Measurements from ENCODE around the gene MXRA7.

The MXRA7 gene

DNA sequence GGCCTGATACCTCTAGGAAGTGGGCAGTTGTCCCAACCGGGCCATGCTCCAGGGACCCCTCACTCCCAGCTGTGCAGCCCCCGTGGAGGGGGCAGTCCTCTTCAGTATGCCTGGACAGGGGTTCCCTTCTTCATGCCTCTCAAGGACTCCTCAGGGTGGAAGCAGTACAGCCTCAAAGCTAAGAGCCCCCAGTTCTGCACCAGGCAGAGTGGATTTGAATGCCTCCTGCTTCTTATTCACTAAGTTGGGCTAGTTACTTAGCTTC, 43.3 kb downstream of the MXRA7 start:
- DNase-seq (ENCODE audit: low spot score) = no peak
- in situ Hi-C loops (cut with MboI; ENCODE audit: low pct_unique_long_range_greater_than_20kb, low sequenced_read_pairs, unreplicated experiment) = no loop called here

GRCh38 chr17:76660656-76661042, 50.1 kb downstream of the MXRA7 start:
- TF ChIP-seq CTCF (IDR thresholded peaks at IDR 0.05; ENCODE audit: extremely low read depth, insufficient read depth, missing control alignments) = no peak
- in situ Hi-C loops (cut with MboI; ENCODE audit: low pct_unique_long_range_greater_than_20kb, low sequenced_read_pairs, unreplicated experiment) = no loop called here
- DNase-seq (ENCODE audit: low spot score) = no peak

More for the DNA sequence above, 43.3 kb downstream of the MXRA7 start:
- no peak for TF ChIP-seq CTCF (IDR thresholded peaks at IDR 0.05; ENCODE audit: extremely low read depth, insufficient read depth, missing control alignments)

- in situ Hi-C loops (cut with MboI; ENCODE audit: low pct_unique_long_range_greater_than_20kb, low sequenced_read_pairs, unreplicated experiment) = no loop called here
- TF ChIP-seq CTCF (IDR thresholded peaks at IDR 0.05; ENCODE audit: extremely low read depth, insufficient read depth, missing control alignments) = no peak
- no peak for DNase-seq (ENCODE audit: low spot score)
Observed at GRCh38 chr17:76659928-76660655, 50.7 kb downstream of the MXRA7 start.

DNA sequence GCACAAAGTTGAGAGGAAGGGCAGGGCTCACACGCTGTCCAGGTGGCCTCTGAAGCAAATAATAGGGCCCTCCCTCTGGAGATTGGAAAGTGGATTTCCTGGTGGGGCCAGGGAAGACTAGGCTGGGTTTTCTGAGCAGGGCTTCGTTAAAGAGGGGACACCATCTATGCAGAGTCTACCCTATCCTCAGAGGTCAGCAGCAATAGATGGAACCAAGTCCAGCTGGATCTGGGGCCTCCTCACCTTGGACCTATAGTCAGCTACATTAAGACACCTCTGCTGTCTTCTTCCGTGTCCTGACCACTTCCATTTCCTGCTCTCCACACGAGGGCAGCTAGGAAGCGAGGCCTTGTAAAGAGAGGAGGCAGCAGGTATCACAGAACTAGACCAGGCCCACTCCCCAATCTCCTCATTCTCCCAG, 52.5 kb downstream of the MXRA7 start:
- in situ Hi-C loops (cut with MboI; ENCODE audit: low pct_unique_long_range_greater_than_20kb, low sequenced_read_pairs, unreplicated experiment) = no loop called here
- no peak for TF ChIP-seq CTCF (IDR thresholded peaks at IDR 0.05; ENCODE audit: extremely low read depth, insufficient read depth, missing control alignments)
- no peak for DNase-seq (ENCODE audit: low spot score)

DNA sequence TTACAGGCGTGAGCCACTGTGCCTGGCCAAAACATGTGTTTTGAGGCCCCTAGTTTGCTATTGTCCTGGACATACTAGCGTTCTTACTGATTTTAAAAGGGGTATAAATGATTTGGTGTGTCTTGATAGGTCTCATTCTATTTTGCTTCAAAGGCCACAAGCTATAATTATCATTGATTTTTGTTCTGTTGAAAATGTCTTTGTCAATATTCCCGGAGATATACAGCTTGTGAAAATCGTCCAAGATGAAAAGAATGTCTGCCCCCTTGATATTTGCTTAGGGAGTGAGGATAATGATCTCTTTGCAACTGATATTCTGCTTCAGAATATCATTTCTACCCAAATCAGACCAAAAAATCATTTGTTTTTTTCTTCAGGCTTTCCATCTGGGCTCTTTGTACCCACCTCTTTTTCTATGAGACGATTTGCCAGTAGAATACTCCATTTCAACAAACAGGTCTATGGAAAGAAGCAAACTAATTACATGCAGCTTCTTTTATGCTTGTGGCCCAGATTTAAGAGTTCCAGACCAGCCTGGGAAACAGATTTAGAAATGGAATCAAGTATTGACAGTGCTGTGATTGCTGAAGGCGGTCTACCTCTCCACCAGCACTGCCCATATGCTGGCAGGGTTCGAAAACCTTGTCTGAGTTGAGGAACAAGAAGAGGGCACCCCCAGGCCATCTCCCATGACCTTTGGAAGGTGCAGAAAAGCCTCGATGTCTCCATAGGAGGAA, 53.1 kb downstream of the MXRA7 start:
- no peak for DNase-seq (ENCODE audit: low spot score)
- in situ Hi-C loops (cut with MboI; ENCODE audit: low pct_unique_long_range_greater_than_20kb, low sequenced_read_pairs, unreplicated experiment) = no loop called here
- no peak for TF ChIP-seq CTCF (IDR thresholded peaks at IDR 0.05; ENCODE audit: extremely low read depth, insufficient read depth, missing control alignments)

- in situ Hi-C loops (cut with MboI; ENCODE audit: low pct_unique_long_range_greater_than_20kb, low sequenced_read_pairs, unreplicated experiment) = no loop called here
- DNase-seq (ENCODE audit: low spot score) = no peak
- no peak for TF ChIP-seq CTCF (IDR thresholded peaks at IDR 0.05; ENCODE audit: extremely low read depth, insufficient read depth, missing control alignments)
Observed at GRCh38 chr17:76654408-76654807, 56.4 kb downstream of the MXRA7 start.

Data from GM13977 (cell line).